HEK293 (cell line): ENCODE data around the gene A4GALT.

Experiments
- ATF2 ChIP-seq: fragments of 450-650 bp; formaldehyde crosslinking; IDR thresholded peaks from 2 replicates; pipeline ENCODE4 v1.5.1; 2016; ENCODE audit warnings: missing biosample characterization, missing genetic modification characterization, low read depth
- HOXA7 ChIP-seq: sonication (generic); formaldehyde crosslinking; IDR thresholded peaks from 2 replicates; pipeline ENCODE4 v1.8.1; 2022; ENCODE audit warnings: missing genetic modification reagents, borderline replicate concordance
- ZEB2 ChIP-seq: fragments of 450-650 bp; formaldehyde crosslinking; IDR thresholded peaks from 2 replicates; pipeline ENCODE4 v1.5.1; 2016; ENCODE audit warnings: missing biosample characterization, missing genetic modification characterization
- ZNF155 ChIP-seq: fragments of 450-650 bp; formaldehyde crosslinking; IDR thresholded peaks from 2 replicates; pipeline ENCODE4 v1.5.1; 2016; ENCODE audit warnings: missing biosample characterization, missing genetic modification characterization
- ZNF184 ChIP-seq: fragments of 450-650 bp; IDR thresholded peaks from 2 replicates; pipeline ENCODE4 v1.5.1; 2018; ENCODE audit warnings: missing biosample characterization, mild to moderate bottlenecking, missing genetic modification characterization
- ZNF2 ChIP-seq: fragments of 450-650 bp; formaldehyde crosslinking; IDR thresholded peaks from 2 replicates; pipeline ENCODE4 v1.5.1; 2016; ENCODE audit warnings: missing biosample characterization, missing genetic modification characterization
- ZNF623 ChIP-seq: fragments of 450-650 bp; formaldehyde crosslinking; IDR thresholded peaks from 2 replicates; pipeline ENCODE4 v1.5.1; 2016; ENCODE audit warnings: missing biosample characterization, missing genetic modification characterization
- ZNF639 ChIP-seq: fragments of 450-650 bp; formaldehyde crosslinking; IDR thresholded peaks from 2 replicates; pipeline ENCODE4 v1.5.1; 2016; ENCODE audit warnings: missing biosample characterization, missing genetic modification characterization
- ZNF704 ChIP-seq: fragments of 450-650 bp; formaldehyde crosslinking; IDR thresholded peaks from 2 replicates; pipeline ENCODE4 v1.5.1; 2016; ENCODE audit warnings: missing biosample characterization, missing genetic modification characterization
- ZNF792 ChIP-seq: fragments of 450-650 bp; formaldehyde crosslinking; IDR thresholded peaks from 2 replicates; pipeline ENCODE4 v1.5.1; 2016; ENCODE audit warnings: missing biosample characterization, missing genetic modification characterization
- TF ChIP-seq, protein P1 (sequence below): fragments of 450-650 bp; formaldehyde crosslinking; IDR thresholded peaks from 2 replicates; pipeline ENCODE4 v1.5.1; 2016; ENCODE audit warnings: missing biosample characterization, missing genetic modification characterization
- TF ChIP-seq, protein P2 (sequence below): fragments of 450-650 bp; formaldehyde crosslinking; IDR thresholded peaks from 2 replicates; pipeline ENCODE4 v1.5.1; 2016; ENCODE audit warnings: missing biosample characterization, missing genetic modification characterization
- TF ChIP-seq, protein P3 (sequence below): fragments of 450-650 bp; formaldehyde crosslinking; IDR thresholded peaks from 2 replicates; pipeline ENCODE4; 2016; ENCODE audit warnings: missing biosample characterization, missing genetic modification characterization

DNA sequence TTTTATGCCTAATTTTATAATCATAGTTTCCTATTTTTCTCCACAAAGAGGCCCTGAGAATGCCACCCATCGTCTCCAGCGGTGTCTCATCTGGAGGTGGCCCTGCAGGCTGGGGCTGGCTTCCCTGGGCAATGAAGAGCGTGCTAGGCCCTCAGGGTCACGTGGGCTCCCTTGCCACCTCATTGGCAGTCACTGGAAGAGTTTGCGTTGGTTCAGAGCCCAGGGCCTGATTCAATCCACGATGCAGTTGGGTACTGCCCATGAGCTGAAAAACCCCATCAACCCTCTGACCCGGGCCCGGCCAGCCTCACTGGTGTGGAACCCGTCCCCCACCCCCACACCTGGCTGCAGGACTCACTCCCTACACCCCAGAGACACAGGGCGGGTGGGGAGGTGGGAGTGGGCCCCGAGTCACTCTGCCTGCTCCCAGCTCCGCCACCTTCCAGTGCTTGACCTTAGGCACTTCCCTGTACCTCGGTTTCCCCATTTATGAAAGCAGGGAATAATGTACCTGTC is 43.4 kb upstream of the A4GALT start:
- TF ChIP-seq, protein P1, sequence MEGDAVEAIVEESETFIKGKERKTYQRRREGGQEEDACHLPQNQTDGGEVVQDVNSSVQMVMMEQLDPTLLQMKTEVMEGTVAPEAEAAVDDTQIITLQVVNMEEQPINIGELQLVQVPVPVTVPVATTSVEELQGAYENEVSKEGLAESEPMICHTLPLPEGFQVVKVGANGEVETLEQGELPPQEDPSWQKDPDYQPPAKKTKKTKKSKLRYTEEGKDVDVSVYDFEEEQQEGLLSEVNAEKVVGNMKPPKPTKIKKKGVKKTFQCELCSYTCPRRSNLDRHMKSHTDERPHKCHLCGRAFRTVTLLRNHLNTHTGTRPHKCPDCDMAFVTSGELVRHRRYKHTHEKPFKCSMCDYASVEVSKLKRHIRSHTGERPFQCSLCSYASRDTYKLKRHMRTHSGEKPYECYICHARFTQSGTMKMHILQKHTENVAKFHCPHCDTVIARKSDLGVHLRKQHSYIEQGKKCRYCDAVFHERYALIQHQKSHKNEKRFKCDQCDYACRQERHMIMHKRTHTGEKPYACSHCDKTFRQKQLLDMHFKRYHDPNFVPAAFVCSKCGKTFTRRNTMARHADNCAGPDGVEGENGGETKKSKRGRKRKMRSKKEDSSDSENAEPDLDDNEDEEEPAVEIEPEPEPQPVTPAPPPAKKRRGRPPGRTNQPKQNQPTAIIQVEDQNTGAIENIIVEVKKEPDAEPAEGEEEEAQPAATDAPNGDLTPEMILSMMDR = no peak
- TF ChIP-seq ZNF155 = no peak
- TF ChIP-seq ZNF623 (tag by site-specific recombination) = no peak
- TF ChIP-seq, protein P2, sequence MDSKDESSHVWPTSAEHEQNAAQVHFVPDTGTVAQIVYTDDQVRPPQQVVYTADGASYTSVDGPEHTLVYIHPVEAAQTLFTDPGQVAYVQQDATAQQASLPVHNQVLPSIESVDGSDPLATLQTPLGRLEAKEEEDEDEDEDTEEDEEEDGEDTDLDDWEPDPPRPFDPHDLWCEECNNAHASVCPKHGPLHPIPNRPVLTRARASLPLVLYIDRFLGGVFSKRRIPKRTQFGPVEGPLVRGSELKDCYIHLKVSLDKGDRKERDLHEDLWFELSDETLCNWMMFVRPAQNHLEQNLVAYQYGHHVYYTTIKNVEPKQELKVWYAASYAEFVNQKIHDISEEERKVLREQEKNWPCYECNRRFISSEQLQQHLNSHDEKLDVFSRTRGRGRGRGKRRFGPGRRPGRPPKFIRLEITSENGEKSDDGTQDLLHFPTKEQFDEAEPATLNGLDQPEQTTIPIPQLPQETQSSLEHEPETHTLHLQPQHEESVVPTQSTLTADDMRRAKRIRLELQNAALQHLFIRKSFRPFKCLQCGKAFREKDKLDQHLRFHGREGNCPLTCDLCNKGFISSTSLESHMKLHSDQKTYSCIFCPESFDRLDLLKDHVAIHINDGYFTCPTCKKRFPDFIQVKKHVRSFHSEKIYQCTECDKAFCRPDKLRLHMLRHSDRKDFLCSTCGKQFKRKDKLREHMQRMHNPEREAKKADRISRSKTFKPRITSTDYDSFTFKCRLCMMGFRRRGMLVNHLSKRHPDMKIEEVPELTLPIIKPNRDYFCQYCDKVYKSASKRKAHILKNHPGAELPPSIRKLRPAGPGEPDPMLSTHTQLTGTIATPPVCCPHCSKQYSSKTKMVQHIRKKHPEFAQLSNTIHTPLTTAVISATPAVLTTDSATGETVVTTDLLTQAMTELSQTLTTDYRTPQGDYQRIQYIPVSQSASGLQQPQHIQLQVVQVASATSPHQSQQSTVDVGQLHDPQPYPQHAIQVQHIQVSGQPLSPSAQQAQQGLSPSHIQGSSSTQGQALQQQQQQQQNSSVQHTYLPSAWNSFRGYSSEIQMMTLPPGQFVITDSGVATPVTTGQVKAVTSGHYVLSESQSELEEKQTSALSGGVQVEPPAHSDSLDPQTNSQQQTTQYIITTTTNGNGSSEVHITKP = no peak
- no peak for TF ChIP-seq ATF2 (tag by site-specific recombination)
- TF ChIP-seq ZEB2 = no peak
- no peak for TF ChIP-seq ZNF792 (tag by site-specific recombination)
- TF ChIP-seq ZNF704 (tag by site-specific recombination) = no peak
- no peak for TF ChIP-seq ZNF639 (tag by site-specific recombination)
- no peak for TF ChIP-seq ZNF184 (tag by site-specific recombination)
- TF ChIP-seq, protein P3, sequence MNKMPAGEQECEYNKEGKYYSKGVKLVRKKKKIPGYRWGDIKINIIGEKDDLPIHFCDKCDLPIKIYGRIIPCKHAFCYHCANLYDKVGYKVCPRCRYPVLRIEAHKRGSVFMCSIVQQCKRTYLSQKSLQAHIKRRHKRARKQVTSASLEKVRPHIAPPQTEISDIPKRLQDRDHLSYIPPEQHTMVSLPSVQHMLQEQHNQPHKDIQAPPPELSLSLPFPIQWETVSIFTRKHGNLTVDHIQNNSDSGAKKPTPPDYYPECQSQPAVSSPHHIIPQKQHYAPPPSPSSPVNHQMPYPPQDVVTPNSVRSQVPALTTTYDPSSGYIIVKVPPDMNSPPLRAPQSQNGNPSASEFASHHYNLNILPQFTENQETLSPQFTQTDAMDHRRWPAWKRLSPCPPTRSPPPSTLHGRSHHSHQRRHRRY = no peak
- TF ChIP-seq HOXA7 (CRISPR knock-in tag) = no peak
- no peak for TF ChIP-seq ZNF2 (tag by site-specific recombination)
